HepG2 (cell line): Measurements from ENCODE around the gene NCBP3. TPM values are rescaled to one million over a fixed set of nuclear protein-coding genes. Genes with fewer than 3 reads are reported as not detected.

ENCODE experiments used
- AHR ChIP-seq: IDR thresholded peaks from 2 replicates; pipeline ENCODE4 v1.6.1; 2018; ENCODE audit warnings: missing genetic modification reagents, missing compliant biosample characterization
- ARNTL ChIP-seq: sonication (generic); formaldehyde crosslinking; IDR thresholded peaks from 2 replicates; pipeline ENCODE4 v1.4.0; 2020; ENCODE audit warnings: mild to moderate bottlenecking, missing genetic modification reagents
- MYNN ChIP-seq: sonication (generic); formaldehyde crosslinking; IDR thresholded peaks from 2 replicates; pipeline ENCODE4 v1.4.0; 2020; ENCODE audit warnings: mild to moderate bottlenecking, low read depth, missing genetic modification reagents
- SIN3A ChIP-seq: IDR thresholded peaks from 2 replicates; pipeline ENCODE4 v1.6.1; 2011; ENCODE audit warnings: low read depth, mild to moderate bottlenecking, control low read depth, low read length, borderline replicate concordance
- ZNF253 ChIP-seq: sonication (generic); formaldehyde crosslinking; IDR thresholded peaks from 2 replicates; pipeline ENCODE4 v1.8.0; 2022; ENCODE audit warnings: mild to moderate bottlenecking, missing genetic modification reagents, borderline replicate concordance
- ZNF547 ChIP-seq: sonication (generic); formaldehyde crosslinking; IDR thresholded peaks from 2 replicates; pipeline ENCODE4 v1.5.1; 2020; ENCODE audit warnings: mild to moderate bottlenecking, missing genetic modification reagents
- ZNF788 ChIP-seq: sonication (generic); formaldehyde crosslinking; IDR thresholded peaks from 2 replicates; pipeline ENCODE4 v1.5.0; 2020; ENCODE audit warnings: mild to moderate bottlenecking, missing genetic modification reagents, borderline replicate concordance
- ZSCAN25 ChIP-seq: sonication (generic); formaldehyde crosslinking; IDR thresholded peaks from 2 replicates; pipeline ENCODE4 v1.8.0; 2022; ENCODE audit warnings: mild to moderate bottlenecking, missing genetic modification reagents
- polyA plus RNA-seq, 8 experiments: library from polyadenylated mRNA; depleted of rRNA in 3 of 8; stranded (reverse) in 7 of 8; unstranded in 1 of 8; fragments of >200 nt; fragmentation: Illumina TruSeq in 4 of 8; extraction: Trizol in 4 of 8; gene quantifications; 2 replicates each; pipeline versions ENCODE4 v1.2.1 to v1.2.3, GENCODE V29; 2011 to 2016; ENCODE audit warnings: low read depth in 4 of 8, missing spikeins in 1 of 8, mixed read lengths in 1 of 8; ENCODE audit not compliant: insufficient read depth in 1 of 8
- total RNA-seq, 5 experiments: library from RNA; depleted of rRNA; stranded (reverse); fragments of >200 nt; fragmentation: Illumina TruSeq; extraction: Trizol; gene quantifications; 2 replicates each; pipeline ENCODE4 v1.2.3, GENCODE V29; 2016; ENCODE audit warnings: low read depth in 1 of 5
- TF ChIP-seq, protein P1 (sequence below), 2 experiments: fragments of 450-650 bp in 1 of 2; sonication (generic) in 1 of 2; formaldehyde crosslinking; IDR thresholded peaks; 2 replicates each; pipeline versions ENCODE4 v1.5.0 to v1.8.0; 2020 to 2022; ENCODE audit warnings: mild to moderate bottlenecking in 1 of 2, missing genetic modification reagents in 1 of 2
- TF ChIP-seq, protein P2 (sequence below): sonication (generic); formaldehyde crosslinking; IDR thresholded peaks from 2 replicates; pipeline ENCODE4 v1.4.0; 2020; ENCODE audit warnings: missing genetic modification reagents
- TF ChIP-seq, protein P3 (sequence below): sonication (generic); formaldehyde crosslinking; IDR thresholded peaks from 2 replicates; pipeline ENCODE4 v1.8.0; 2022; ENCODE audit warnings: mild to moderate bottlenecking, missing genetic modification reagents, moderate library complexity
- TF ChIP-seq, protein P4 (sequence below): IDR thresholded peaks from 2 replicates; pipeline ENCODE4 v1.6.1; 2016; ENCODE audit warnings: low read depth, control low read depth
- TF ChIP-seq, protein P5 (sequence below): sonication (generic); formaldehyde crosslinking; IDR thresholded peaks from 2 replicates; pipeline ENCODE4 v1.8.0; 2022; ENCODE audit warnings: mild to moderate bottlenecking, missing genetic modification reagents, moderate library complexity
- TF ChIP-seq, protein P6 (sequence below): IDR thresholded peaks from 2 replicates; pipeline ENCODE4 v1.6.1; 2018; ENCODE audit warnings: missing genetic modification reagents
- TF ChIP-seq, protein P7 (sequence below): sonication (generic); formaldehyde crosslinking; conservative IDR thresholded peaks from 2 replicates; pipeline ENCODE4 v1.5.0; 2020; ENCODE audit warnings: missing genetic modification reagents
- TF ChIP-seq, protein P8 (sequence below): sonication (generic); formaldehyde crosslinking; IDR thresholded peaks from 2 replicates; pipeline ENCODE4 v1.5.0; 2020; ENCODE audit warnings: mild to moderate bottlenecking, missing genetic modification reagents, borderline replicate concordance

The NCBP3 gene
- total and polyA plus RNA-seq, 2 of the 13 experiments (the other 11 are each of a cell fraction or from before 2014, with no cell fraction given), result 19.5 to 24.8 TPM

DNA sequence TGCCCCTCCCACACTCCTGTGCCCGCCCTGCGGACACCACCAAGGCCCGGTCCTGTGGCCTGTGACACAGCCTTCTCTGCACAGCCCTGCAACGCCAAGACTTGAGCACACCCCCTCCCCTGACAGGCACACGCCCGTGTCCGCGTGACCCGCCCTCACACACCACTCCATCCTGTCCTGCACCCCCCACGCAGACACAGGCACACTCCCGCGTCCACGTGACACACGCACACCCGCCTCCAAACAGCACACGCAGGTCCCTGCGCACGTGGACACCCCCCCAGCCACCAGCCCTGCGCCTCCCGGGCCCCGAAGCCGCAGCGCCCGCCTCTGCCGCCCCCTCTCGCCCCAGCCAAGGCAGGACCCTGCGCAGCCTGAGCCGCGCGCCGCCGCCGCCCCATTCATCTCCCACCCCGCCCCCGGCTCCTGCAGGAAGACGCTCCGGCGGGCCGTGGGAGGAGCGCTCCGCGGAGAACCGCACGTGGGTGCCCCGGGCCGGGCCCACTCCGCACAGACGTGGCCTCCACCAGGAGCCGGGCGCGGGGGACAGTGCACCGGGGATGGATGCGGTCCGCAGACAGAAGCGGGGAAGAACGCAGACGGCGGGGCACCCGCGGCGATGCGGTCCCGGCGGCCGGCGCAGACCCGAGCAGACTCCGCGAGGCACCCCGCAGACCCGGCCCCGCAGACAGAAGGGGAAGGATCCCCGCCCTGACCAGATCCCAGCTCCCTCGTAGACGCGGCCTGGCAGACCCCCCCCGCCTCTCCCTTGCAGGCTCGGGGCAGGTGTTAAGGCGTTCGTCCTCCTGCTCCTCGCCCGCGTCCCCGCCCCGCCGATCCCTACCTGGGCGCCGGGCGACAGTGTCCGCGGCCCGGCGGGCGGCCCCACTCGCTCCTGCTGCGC lies 46.3 kb upstream of the NCBP3 start (continued):
- TF ChIP-seq AHR (CRISPR knock-in tag) (no peak), SIN3A (no peak), ZSCAN25 (CRISPR knock-in tag) (peak; percentile 38; the same call in 1 of the 2 replicates), MYNN (no peak), ZNF253 (no peak), ZNF788 (CRISPR knock-in tag) (no peak), ARNTL (CRISPR knock-in tag) (peak; percentile 91), ZNF547 (peak; percentile 55; the same call in 1 of the 2 replicates)
- TF ChIP-seq, protein P1, sequence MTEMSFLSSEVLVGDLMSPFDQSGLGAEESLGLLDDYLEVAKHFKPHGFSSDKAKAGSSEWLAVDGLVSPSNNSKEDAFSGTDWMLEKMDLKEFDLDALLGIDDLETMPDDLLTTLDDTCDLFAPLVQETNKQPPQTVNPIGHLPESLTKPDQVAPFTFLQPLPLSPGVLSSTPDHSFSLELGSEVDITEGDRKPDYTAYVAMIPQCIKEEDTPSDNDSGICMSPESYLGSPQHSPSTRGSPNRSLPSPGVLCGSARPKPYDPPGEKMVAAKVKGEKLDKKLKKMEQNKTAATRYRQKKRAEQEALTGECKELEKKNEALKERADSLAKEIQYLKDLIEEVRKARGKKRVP (CRISPR knock-in tag; IDR thresholded peaks at IDR 0.05), result no peak
- TF ChIP-seq, protein P2, sequence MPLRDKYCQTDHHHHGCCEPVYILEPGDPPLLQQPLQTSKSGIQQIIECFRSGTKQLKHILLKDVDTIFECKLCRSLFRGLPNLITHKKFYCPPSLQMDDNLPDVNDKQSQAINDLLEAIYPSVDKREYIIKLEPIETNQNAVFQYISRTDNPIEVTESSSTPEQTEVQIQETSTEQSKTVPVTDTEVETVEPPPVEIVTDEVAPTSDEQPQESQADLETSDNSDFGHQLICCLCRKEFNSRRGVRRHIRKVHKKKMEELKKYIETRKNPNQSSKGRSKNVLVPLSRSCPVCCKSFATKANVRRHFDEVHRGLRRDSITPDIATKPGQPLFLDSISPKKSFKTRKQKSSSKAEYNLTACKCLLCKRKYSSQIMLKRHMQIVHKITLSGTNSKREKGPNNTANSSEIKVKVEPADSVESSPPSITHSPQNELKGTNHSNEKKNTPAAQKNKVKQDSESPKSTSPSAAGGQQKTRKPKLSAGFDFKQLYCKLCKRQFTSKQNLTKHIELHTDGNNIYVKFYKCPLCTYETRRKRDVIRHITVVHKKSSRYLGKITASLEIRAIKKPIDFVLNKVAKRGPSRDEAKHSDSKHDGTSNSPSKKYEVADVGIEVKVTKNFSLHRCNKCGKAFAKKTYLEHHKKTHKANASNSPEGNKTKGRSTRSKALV (CRISPR knock-in tag), result peak; percentile 13; the same call in 1 of the 2 replicates
- TF ChIP-seq, protein P3, sequence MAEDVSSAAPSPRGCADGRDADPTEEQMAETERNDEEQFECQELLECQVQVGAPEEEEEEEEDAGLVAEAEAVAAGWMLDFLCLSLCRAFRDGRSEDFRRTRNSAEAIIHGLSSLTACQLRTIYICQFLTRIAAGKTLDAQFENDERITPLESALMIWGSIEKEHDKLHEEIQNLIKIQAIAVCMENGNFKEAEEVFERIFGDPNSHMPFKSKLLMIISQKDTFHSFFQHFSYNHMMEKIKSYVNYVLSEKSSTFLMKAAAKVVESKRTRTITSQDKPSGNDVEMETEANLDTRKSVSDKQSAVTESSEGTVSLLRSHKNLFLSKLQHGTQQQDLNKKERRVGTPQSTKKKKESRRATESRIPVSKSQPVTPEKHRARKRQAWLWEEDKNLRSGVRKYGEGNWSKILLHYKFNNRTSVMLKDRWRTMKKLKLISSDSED (CRISPR knock-in tag), result no peak
- TF ChIP-seq, protein P4, sequence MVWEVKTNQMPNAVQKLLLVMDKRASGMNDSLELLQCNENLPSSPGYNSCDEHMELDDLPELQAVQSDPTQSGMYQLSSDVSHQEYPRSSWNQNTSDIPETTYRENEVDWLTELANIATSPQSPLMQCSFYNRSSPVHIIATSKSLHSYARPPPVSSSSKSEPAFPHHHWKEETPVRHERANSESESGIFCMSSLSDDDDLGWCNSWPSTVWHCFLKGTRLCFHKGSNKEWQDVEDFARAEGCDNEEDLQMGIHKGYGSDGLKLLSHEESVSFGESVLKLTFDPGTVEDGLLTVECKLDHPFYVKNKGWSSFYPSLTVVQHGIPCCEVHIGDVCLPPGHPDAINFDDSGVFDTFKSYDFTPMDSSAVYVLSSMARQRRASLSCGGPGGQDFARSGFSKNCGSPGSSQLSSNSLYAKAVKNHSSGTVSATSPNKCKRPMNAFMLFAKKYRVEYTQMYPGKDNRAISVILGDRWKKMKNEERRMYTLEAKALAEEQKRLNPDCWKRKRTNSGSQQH (CRISPR knock-in tag), result no peak
- TF ChIP-seq, protein P5, sequence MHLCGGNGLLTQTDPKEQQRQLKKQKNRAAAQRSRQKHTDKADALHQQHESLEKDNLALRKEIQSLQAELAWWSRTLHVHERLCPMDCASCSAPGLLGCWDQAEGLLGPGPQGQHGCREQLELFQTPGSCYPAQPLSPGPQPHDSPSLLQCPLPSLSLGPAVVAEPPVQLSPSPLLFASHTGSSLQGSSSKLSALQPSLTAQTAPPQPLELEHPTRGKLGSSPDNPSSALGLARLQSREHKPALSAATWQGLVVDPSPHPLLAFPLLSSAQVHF (CRISPR knock-in tag), result no peak
- TF ChIP-seq, protein P6, sequence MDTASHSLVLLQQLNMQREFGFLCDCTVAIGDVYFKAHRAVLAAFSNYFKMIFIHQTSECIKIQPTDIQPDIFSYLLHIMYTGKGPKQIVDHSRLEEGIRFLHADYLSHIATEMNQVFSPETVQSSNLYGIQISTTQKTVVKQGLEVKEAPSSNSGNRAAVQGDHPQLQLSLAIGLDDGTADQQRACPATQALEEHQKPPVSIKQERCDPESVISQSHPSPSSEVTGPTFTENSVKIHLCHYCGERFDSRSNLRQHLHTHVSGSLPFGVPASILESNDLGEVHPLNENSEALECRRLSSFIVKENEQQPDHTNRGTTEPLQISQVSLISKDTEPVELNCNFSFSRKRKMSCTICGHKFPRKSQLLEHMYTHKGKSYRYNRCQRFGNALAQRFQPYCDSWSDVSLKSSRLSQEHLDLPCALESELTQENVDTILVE (CRISPR knock-in tag), result no peak
- TF ChIP-seq, protein P7, sequence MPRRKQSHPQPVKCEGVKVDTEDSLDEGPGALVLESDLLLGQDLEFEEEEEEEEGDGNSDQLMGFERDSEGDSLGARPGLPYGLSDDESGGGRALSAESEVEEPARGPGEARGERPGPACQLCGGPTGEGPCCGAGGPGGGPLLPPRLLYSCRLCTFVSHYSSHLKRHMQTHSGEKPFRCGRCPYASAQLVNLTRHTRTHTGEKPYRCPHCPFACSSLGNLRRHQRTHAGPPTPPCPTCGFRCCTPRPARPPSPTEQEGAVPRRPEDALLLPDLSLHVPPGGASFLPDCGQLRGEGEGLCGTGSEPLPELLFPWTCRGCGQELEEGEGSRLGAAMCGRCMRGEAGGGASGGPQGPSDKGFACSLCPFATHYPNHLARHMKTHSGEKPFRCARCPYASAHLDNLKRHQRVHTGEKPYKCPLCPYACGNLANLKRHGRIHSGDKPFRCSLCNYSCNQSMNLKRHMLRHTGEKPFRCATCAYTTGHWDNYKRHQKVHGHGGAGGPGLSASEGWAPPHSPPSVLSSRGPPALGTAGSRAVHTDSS (CRISPR knock-in tag), result no peak
- TF ChIP-seq, protein P8, sequence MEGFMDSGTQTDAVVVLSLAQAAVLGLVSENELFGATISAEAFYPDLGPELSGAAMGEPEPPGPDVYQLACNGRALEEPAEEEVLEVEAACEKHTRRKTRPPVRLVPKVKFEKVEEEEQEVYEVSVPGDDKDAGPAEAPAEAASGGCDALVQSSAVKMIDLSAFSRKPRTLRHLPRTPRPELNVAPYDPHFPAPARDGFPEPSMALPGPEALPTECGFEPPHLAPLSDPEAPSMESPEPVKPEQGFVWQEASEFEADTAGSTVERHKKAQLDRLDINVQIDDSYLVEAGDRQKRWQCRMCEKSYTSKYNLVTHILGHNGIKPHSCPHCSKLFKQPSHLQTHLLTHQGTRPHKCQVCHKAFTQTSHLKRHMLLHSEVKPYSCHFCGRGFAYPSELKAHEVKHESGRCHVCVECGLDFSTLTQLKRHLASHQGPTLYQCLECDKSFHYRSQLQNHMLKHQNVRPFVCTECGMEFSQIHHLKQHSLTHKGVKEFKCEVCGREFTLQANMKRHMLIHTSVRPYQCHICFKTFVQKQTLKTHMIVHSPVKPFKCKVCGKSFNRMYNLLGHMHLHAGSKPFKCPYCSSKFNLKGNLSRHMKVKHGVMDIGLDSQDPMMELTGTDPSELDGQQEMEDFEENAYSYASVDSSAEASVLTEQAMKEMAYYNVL (CRISPR knock-in tag), result no peak
